GM10248 (cell line): ENCODE results near the gene POC1B.
"Not testable (repeated sequence)": the region's sequence is repeated elsewhere in the genome, so short reads cannot be mapped to it uniquely, and the experiment has no call there.

Source experiments
- CTCF ChIA-PET: fragments of 300-600 bp; sonication (Branson Sonifier 250); formaldehyde crosslinking; extraction: SDS; loops from one replicate; lab custom pipeline; 2021; ENCODE audit warnings: antibody characterized with exemption; lab: Yijun Ruan, JAX
- POLR2A ChIA-PET: fragments of 350-650 bp; sonication (Branson Sonifier 250); formaldehyde crosslinking; extraction: SDS; loops from one replicate; lab custom pipeline; 2020; ENCODE audit warnings: antibody characterized with exemption; lab: Yijun Ruan, JAX
- DNase-seq: peaks from one replicate; pipeline ENCODE4 v3.0.0; 2012; ENCODE audit errors: extremely low spot score
- CTCF ChIP-seq: IDR thresholded peaks from 2 replicates; pipeline ENCODE4 v1.5.1; 2012; ENCODE audit warnings: mild to moderate bottlenecking, low read depth; ENCODE audit errors: extremely low read depth, missing control alignments, control extremely low read depth

POC1B gene

DNA sequence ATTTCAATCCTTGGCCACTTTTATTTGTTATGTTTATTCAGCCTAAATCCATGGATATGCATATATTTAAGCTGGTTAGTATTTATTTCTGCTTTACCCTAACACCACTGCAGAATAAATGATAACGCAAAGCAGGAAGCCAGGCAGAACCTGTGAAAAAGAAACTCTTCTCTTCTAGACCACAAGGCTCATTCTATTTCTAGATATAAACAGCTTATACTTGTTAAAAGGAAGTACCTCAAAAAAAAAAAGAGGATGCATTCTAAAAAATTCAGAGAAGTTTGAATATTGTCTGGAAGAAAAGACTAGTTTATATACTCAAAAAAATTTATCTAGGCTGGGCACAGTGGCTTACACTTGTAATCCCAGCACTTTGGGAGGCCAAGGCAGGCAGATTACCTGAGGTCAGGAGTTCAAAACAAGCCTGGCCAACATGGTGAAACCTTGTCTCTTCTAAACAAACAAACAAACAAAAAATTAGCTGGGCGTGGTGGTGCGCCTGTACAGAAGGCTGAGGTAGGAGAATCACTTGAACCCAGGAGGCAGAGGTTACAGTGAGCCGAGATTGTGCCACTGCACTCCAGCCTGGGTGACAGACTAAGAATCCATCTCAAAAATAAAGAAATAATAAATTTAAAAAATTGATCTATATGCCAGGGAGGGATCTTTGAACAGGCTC, 57.1 kb downstream of the POC1B start:
- no peak for TF ChIP-seq CTCF
- POLR2A ChIA-PET, result no interaction called here
- peak; percentile 38 for DNase-seq
- CTCF ChIA-PET, result interaction anchor here (4.3 to 9.3 kb wide), 2 partner anchors 57 to 450 kb away, joined by 31 to 132 read pairs; partner anchors contain the start of genes GALNT4 and POC1B

- no peak for DNase-seq
- TF ChIP-seq CTCF, result no peak
- ChIA-PET CTCF (interaction anchor here (4.3 to 9.3 kb wide), 2 partner anchors 58 to 449 kb away, joined by 31 to 132 read pairs; partner anchors contain the start of genes GALNT4 and POC1B), POLR2A (no interaction called here)
These were observed 57.8 kb downstream of the POC1B start for GRCh38 chr12:89468017-89468416.

GRCh38 chr12:89464974-89465592, 60.8 kb downstream of the POC1B start:
- CTCF ChIA-PET, result interaction anchor here (9.3 kb wide), 1 partner anchor 61 kb away, joined by 132 read pairs; the partner anchor contains the start of genes GALNT4 and POC1B
- TF ChIP-seq CTCF, result no peak
- DNase-seq, result no peak
- POLR2A ChIA-PET, result no interaction called here

GRCh38 chr12:89461649-89462612, 63.9 kb downstream of the POC1B start:
- peak; percentile 56 for TF ChIP-seq CTCF
- peak; percentile 38 for DNase-seq
- ChIA-PET CTCF (interaction anchor here (0.7 to 9.5 kb wide), 47 partner anchors 8 to 477 kb away, joined by 3 to 90 read pairs (median 5); partner anchors contain the start of gene GALNT4), POLR2A (no interaction called here)

DNA sequence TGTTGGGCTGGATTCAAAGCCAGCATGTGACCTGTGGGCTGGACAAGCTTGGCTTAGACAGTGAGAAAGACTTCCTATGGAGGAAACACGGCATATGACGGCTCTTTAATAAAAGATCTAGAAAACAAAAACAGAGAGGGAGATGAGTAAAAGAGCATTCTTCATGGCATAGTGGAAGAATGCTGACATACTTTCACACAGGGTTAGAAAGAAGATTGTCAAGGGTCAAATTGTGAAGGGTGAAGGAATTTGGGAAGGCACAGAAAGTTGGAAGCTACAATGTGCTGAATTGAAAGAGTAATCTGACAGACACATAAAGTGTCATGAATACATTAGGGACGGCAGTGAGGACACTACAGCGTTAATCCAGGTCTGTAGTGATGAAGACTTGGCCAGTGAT, 64.7 kb downstream of the POC1B start:
- CTCF ChIA-PET, result interaction anchor here (0.7 to 9.5 kb wide), 32 partner anchors 10 to 447 kb away, joined by 3 to 90 read pairs (median 6); partner anchors contain the start of gene GALNT4
- no peak for DNase-seq
- POLR2A ChIA-PET, result no interaction called here
- TF ChIP-seq CTCF, result no peak

GRCh38 chr12:89459279-89459678, 66.6 kb downstream of the POC1B start:
- POLR2A ChIA-PET, DNase-seq: not testable (repeated sequence)
- CTCF ChIA-PET, result interaction anchor here (0.9 to 9.5 kb wide), 4 partner anchors 12 to 441 kb away, joined by 3 to 90 read pairs (median 4); no protein-coding TSS in a partner anchor
